GM12878 (cell line): ENCODE measurements around the gene CDR2L. TPM values are rescaled to one million over a fixed set of nuclear protein-coding genes. Genes with fewer than 3 reads are reported as not detected.

Source experiments
- ATAC-seq: fragments of 200-7000 bp; cut with Tn5 transposase; 3 replicates; pipeline ENCODE4 v1.9.1; 2020; ENCODE audit warnings: mild to moderate bottlenecking, moderate library complexity
- BruUV-seq: library from RNA; stranded (reverse); fragments of 400-500 nt; replicated peaks from 2 replicates; lab custom pipeline; 2021; lab: Mats Ljungman, UMichigan
- CTCF ChIA-PET: fragments of 300-600 bp; sonication (Branson Sonifier 250); formaldehyde crosslinking; extraction: SDS; loops from one replicate; lab custom pipeline; 2021; ENCODE audit warnings: inconsistent platforms; lab: Yijun Ruan, JAX
- POLR2A ChIA-PET: fragments of 350-600 bp; formaldehyde crosslinking; extraction: SDS; loops from one replicate; lab custom pipeline; 2021; ENCODE audit warnings: inconsistent platforms; lab: Charles Lee
- RAD21 ChIA-PET: fragments of 300-600 bp; sonication (Branson Sonifier 250); formaldehyde crosslinking; loops from one replicate; lab custom pipeline; 2023; ENCODE audit warnings: antibody characterized with exemption; ENCODE audit not compliant: unreplicated experiment; lab: Charles Lee
- SMC1A ChIA-PET: fragments of 300-600 bp; sonication (Branson Sonifier 250); formaldehyde crosslinking; loops from one replicate; lab custom pipeline; 2023; ENCODE audit not compliant: unreplicated experiment, uncharacterized antibody; lab: Charles Lee
- DNase-seq: peaks from one replicate; pipeline ENCODE4 v3.0.0-alpha.2; 2011; ENCODE audit warnings: low read depth, low spot score
- FAIRE-seq: peaks from 3 replicates; lab custom pipeline; 2011; peaks lifted over from hg19 to GRCh38; lab: Jason Lieb, UNC
- H2AFZ ChIP-seq: 2 replicates; pipeline ENCODE4 v1.6.0; 2011; ENCODE audit warnings: low read depth, low read length, control low read depth; ENCODE audit not compliant: control insufficient read depth
- H3K27ac ChIP-seq: 2 replicates; pipeline ENCODE4 v1.5.1; 2011; ENCODE audit warnings: control low read depth; ENCODE audit not compliant: control insufficient read depth, insufficient read depth
- H3K27me3 ChIP-seq, 2 experiments: replicated peaks in 1 of 2; 2 replicates each; pipeline versions ENCODE4 v1.6.0 to v1.6.1; 2011; ENCODE audit warnings: low read length in 1 of 2; ENCODE audit not compliant: control insufficient read depth in 2 of 2, insufficient read depth in 2 of 2
- H3K36me3 ChIP-seq, 2 experiments: 2 replicates each; pipeline ENCODE4 v1.5.1; 2011; ENCODE audit warnings: low read length in 1 of 2; ENCODE audit not compliant: control insufficient read depth in 2 of 2, insufficient read depth in 2 of 2
- H3K4me1 ChIP-seq: 2 replicates; pipeline ENCODE4 v1.6.1; 2011; ENCODE audit warnings: mild to moderate bottlenecking, low read length, moderate library complexity, mixed read lengths; ENCODE audit not compliant: control insufficient read depth, insufficient read depth
- H3K4me2 ChIP-seq: 2 replicates; pipeline ENCODE4 v1.6.0; 2011; ENCODE audit warnings: control low read depth; ENCODE audit not compliant: control insufficient read depth, insufficient read depth
- H3K4me3 ChIP-seq: fragments of 200-600 bp; sonication (generic); 2 replicates; pipeline ENCODE4 v1.5.1; 2016
- H3K79me2 ChIP-seq: 2 replicates; pipeline ENCODE4 v1.6.0; 2011; ENCODE audit warnings: low read length; ENCODE audit not compliant: control insufficient read depth, insufficient read depth
- H3K9ac ChIP-seq: 2 replicates; pipeline ENCODE4 v1.8.0; 2011; ENCODE audit warnings: low read length, control low read depth, mixed read lengths; ENCODE audit not compliant: control insufficient read depth, insufficient read depth
- H3K9me3 ChIP-seq: replicated peaks from 3 replicates; pipeline ENCODE4 v1.5.1; 2011; ENCODE audit warnings: mild to moderate bottlenecking, low read length; ENCODE audit not compliant: control insufficient read depth, insufficient read depth
- H4K20me1 ChIP-seq: 2 replicates; pipeline ENCODE4 v1.6.0; 2011; ENCODE audit not compliant: control insufficient read depth, insufficient read depth
- BACH1 ChIP-seq: fragments of 450-650 bp; IDR thresholded peaks from 2 replicates; pipeline ENCODE4 v1.6.1; 2017; ENCODE audit warnings: mild to moderate bottlenecking, borderline replicate concordance
- CUX1 ChIP-seq: IDR thresholded peaks from 2 replicates; pipeline ENCODE4 v1.6.1; 2012; ENCODE audit warnings: improper control_type of control experiment, low read depth, low read length; ENCODE audit not compliant: insufficient replicate concordance
- EP300 ChIP-seq, 2 experiments: fragments of 150-350 bp in 1 of 2; IDR thresholded peaks; 2 replicates each; pipeline ENCODE4 v1.6.1; 2011 to 2012; ENCODE audit warnings: low read depth in 2 of 2, low read length in 2 of 2, borderline replicate concordance in 1 of 2, improper control_type of control experiment in 1 of 2, inconsistent platforms in 1 of 2; ENCODE audit not compliant: control insufficient read depth in 1 of 2
- ESRRA ChIP-seq: IDR thresholded peaks from 2 replicates; pipeline ENCODE4 v1.6.1; 2012; ENCODE audit warnings: mild to moderate bottlenecking, low read length, improper control_type of control experiment
- KLF5 ChIP-seq: fragments of 450-650 bp; IDR thresholded peaks from 2 replicates; pipeline ENCODE4 v1.6.1; 2014; ENCODE audit warnings: mild to moderate bottlenecking; ENCODE audit not compliant: partially characterized antibody
- NFYB ChIP-seq: IDR thresholded peaks from 2 replicates; pipeline ENCODE4 v1.6.1; 2011; ENCODE audit warnings: low read depth, mild to moderate bottlenecking, low read length, improper control_type of control experiment, moderate library complexity; ENCODE audit not compliant: insufficient read depth
- STAT1 ChIP-seq: fragments of 450-650 bp; conservative IDR thresholded peaks from 2 replicates; pipeline ENCODE4 v1.6.1; 2014; ENCODE audit warnings: antibody characterized with exemption, mild to moderate bottlenecking
- STAT3 ChIP-seq: IDR thresholded peaks from 2 replicates; pipeline ENCODE4 v1.6.1; 2011; ENCODE audit warnings: low read depth, low read length, improper control_type of control experiment
- TAF1 ChIP-seq: IDR thresholded peaks from 2 replicates; pipeline ENCODE4 v1.6.1; 2011; ENCODE audit warnings: mild to moderate bottlenecking, low read depth, low read length, borderline replicate concordance
- ZNF687 ChIP-seq: fragments of 450-650 bp; IDR thresholded peaks from 2 replicates; pipeline ENCODE4 v1.6.1; 2017; ENCODE audit warnings: mild to moderate bottlenecking, moderate library complexity
- WGBS: methylation state at CpG from one replicate; pipeline ENCODE4 v1.1.6; 2016; ENCODE audit warnings: low lambda C conversion rate; ENCODE audit not compliant: insufficient replicate concordance, insufficient coverage; ENCODE audit errors: missing lambda C conversion rate; 5-methylcytosine and 5-hydroxymethylcytosine counted together
- in situ Hi-C: fragments of 300-500 bp; cut with MboI; formaldehyde crosslinking; loops from 9 replicates; pipeline ENCODE4 v1.14.3; 2018; ENCODE audit warnings: mixed read lengths
- intact Hi-C: fragments of 100-400 bp; cut with micrococcal nuclease; formaldehyde crosslinking; loops from one replicate; pipeline ENCODE4 v1.14.2; 2022; ENCODE audit not compliant: unreplicated experiment
- polyA plus RNA-seq, 11 experiments: library from polyadenylated mRNA; depleted of rRNA in 4 of 11; unstranded in 6 of 11; stranded (reverse) in 5 of 11; fragments of >200 nt; fragmentation: Nextera tagmentation in 4 of 11; fragmentation: Illumina TruSeq in 1 of 11; extraction: Ambion mirVana in 4 of 11; extraction: Trizol in 1 of 11; gene quantifications; 1 replicate in 1 of 11; 2 replicates in 10 of 11; pipeline versions ENCODE4 v1.2.1 to v1.2.3, GENCODE V29; 2011 to 2016; ENCODE audit warnings: inconsistent platforms in 2 of 11, missing spikeins in 2 of 11, low read depth in 1 of 11
- total RNA-seq, 4 experiments: library from RNA; depleted of rRNA in 3 of 4; stranded (reverse); fragments of >200 nt in 3 of 4; fragmentation: Illumina TruSeq in 1 of 4; extraction: Trizol in 1 of 4; gene quantifications; 2 replicates each; pipeline versions ENCODE4 v1.2.1 to v1.2.3, GENCODE V29; 2013 to 2021

CDR2L gene
- total and polyA plus RNA-seq, 10 of the 15 experiments (the other 5 are each of a cell fraction or from before 2014, with no cell fraction given) = 0.03 to 0.18 (median 0.04) TPM; not detected in 6

DNA sequence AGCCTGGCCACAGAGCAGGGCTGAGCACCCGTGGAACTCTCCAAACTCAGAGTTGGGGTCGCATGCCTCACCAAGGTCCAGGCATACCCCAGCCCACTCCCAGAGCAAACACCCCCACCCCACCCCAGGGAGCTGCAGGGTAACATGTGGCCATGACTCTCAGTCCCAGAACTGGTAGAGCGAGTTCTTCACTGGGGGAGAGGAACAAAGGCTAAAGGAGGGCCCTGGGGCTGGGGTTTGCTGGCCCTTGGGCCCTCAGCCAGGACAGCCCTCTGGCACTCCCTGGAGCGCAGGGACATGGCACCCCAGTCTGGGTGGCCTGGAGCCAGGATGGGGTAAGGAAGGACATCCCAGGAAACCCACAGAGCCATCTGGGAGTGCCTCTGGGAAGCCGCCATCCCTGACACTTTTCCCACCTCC, 19.1 kb upstream of the CDR2L start:
- Histone ChIP-seq H3K4me2 (no peak overlapping the region), H3K4me1 (no peaks in the 10 kb centered on the region), H2AFZ (no peak overlapping the region), H3K27me3 (peaks cover 7 to 11% of the 10 kb centered on the region in 2 experiments; a peak in 3 of 4 replicates), H3K4me3 (no peak overlapping the region), H3K36me3 (no peaks in the 10 kb centered on the region), H3K9ac (no peak overlapping the region), H3K27ac (no peak overlapping the region), H4K20me1 (no peaks in the 10 kb centered on the region), H3K79me2 (no peaks in the 10 kb centered on the region), H3K9me3 (no peaks in the 10 kb centered on the region)
- FAIRE-seq (no peak), DNase-seq (no peak), ATAC-seq (no peak)
- CTCF ChIA-PET = interaction anchor here (1.0 to 12.7 kb wide), 2 partner anchors 6 to 237 kb away, joined by 4 to 92 read pairs; partner anchors contain the start of gene NUP85
- intact Hi-C loops = loop anchor here (10.0 kb wide), 2 partner anchors 66 to 446 kb away; no protein-coding TSS in a partner anchor
- no TSS peak for BruUV-seq
- SMC1A ChIA-PET = interaction anchor here (1.4 kb wide), 2 partner anchors 8 to 80 kb away, joined by 5 read pairs; no protein-coding TSS in a partner anchor
- POLR2A ChIA-PET = interaction anchor here (1.1 kb wide), 1 partner anchor 48 kb away, joined by 3 read pairs; no protein-coding TSS in a partner anchor
- in situ Hi-C loops = loop anchor here (5.0 kb wide), 1 partner anchor 444 kb away; no protein-coding TSS in a partner anchor
- WGBS = 46% methylated on average over 5 of the region's 5 CpGs
- RAD21 ChIA-PET = no interaction called here
- TF ChIP-seq NFYB (no peak), BACH1 (no peak), TAF1 (no peak), ZNF687 (no peak), KLF5 (no peak), ESRRA (no peak), CUX1 (no peak), EP300 (IDR thresholded peaks at IDR 0.05; ENCODE audit: borderline replicate concordance in 1 of 2, control insufficient read depth in 1 of 2, low read depth in 2 of 2, low read length in 2 of 2) (no peak), STAT1 (no peak), STAT3 (no peak)
